H9 (cell line): Measurements from ENCODE around the gene CMSS1. TPM values are rescaled to one million over a fixed set of nuclear protein-coding genes. Genes with fewer than 3 reads are reported as not detected.

Source experiments
- DNase-seq: peaks from one replicate; pipeline ENCODE4 v3.0.0-alpha.2; 2017
- H2AFZ ChIP-seq: one replicate; pipeline ENCODE4 v1.6.1; 2013; ENCODE audit warnings: mild to moderate bottlenecking, low read length, control low read depth, moderate library complexity
- H2AK5ac ChIP-seq: 2 replicates; pipeline ENCODE4 v1.6.1; 2013; ENCODE audit warnings: low read length, control low read depth, mixed read lengths; ENCODE audit not compliant: insufficient read length
- H2BK120ac ChIP-seq: one replicate; pipeline ENCODE4 v1.6.1; 2013; ENCODE audit warnings: low read depth, mild to moderate bottlenecking, low read length, control low read depth, inconsistent platforms; ENCODE audit not compliant: poor library complexity, severe bottlenecking
- H2BK12ac ChIP-seq: 2 replicates; pipeline ENCODE4 v1.6.1; 2013; ENCODE audit warnings: low read length, control low read depth, mixed read lengths, low read depth; ENCODE audit not compliant: insufficient read length
- H2BK15ac ChIP-seq: 2 replicates; pipeline ENCODE4 v1.6.1; 2013; ENCODE audit warnings: low read depth, low read length, control low read depth
- H2BK20ac ChIP-seq: one replicate; pipeline ENCODE4 v1.6.1; 2013; ENCODE audit warnings: low read depth, mild to moderate bottlenecking, low read length, control low read depth, inconsistent platforms; ENCODE audit not compliant: poor library complexity, severe bottlenecking
- H2BK5ac ChIP-seq: 2 replicates; pipeline ENCODE4 v1.6.1; 2013; ENCODE audit warnings: low read length, control low read depth, mixed read lengths; ENCODE audit not compliant: insufficient read length
- H3K14ac ChIP-seq: 2 replicates; pipeline ENCODE4 v1.6.1; 2013; ENCODE audit warnings: low read length, control low read depth; ENCODE audit not compliant: insufficient read depth
- H3K18ac ChIP-seq: 2 replicates; pipeline ENCODE4 v1.6.1; 2013; ENCODE audit warnings: low read depth, mild to moderate bottlenecking, mixed read lengths, low read length, control low read depth; ENCODE audit not compliant: insufficient read length
- H3K23ac ChIP-seq: 2 replicates; pipeline ENCODE4 v1.6.1; 2013; ENCODE audit warnings: low read length, control low read depth, mixed read lengths, low read depth; ENCODE audit not compliant: insufficient read length
- H3K23me2 ChIP-seq: 2 replicates; pipeline ENCODE4 v1.6.1; 2013; ENCODE audit warnings: low read depth, mild to moderate bottlenecking, mixed read lengths, low read length, control low read depth; ENCODE audit not compliant: insufficient read length, poor library complexity, severe bottlenecking
- H3K27ac ChIP-seq: 2 replicates; pipeline ENCODE4 v1.5.1; 2013; ENCODE audit warnings: low read length, control low read depth, mixed read lengths, low read depth; ENCODE audit not compliant: insufficient read length
- H3K27me3 ChIP-seq: 2 replicates; pipeline ENCODE4 v1.6.1; 2013; ENCODE audit warnings: low read length, control low read depth, inconsistent platforms; ENCODE audit not compliant: insufficient read depth
- H3K4ac ChIP-seq: 2 replicates; pipeline ENCODE4 v1.6.1; 2013; ENCODE audit warnings: low read depth, mild to moderate bottlenecking, control low read depth, inconsistent platforms, low read length, moderate library complexity
- H3K4me1 ChIP-seq: 2 replicates; pipeline ENCODE4 v1.6.1; 2013; ENCODE audit warnings: low read length, control low read depth, inconsistent platforms; ENCODE audit not compliant: insufficient read depth
- H3K4me2 ChIP-seq: 2 replicates; pipeline ENCODE4 v1.6.1; 2013; ENCODE audit warnings: low read length, control low read depth, mixed read lengths; ENCODE audit not compliant: insufficient read length, insufficient read depth
- H3K56ac ChIP-seq: 2 replicates; pipeline ENCODE4 v1.6.1; 2013; ENCODE audit warnings: low read depth, mild to moderate bottlenecking, mixed read lengths, low read length, control low read depth; ENCODE audit not compliant: insufficient read length
- H3K79me1 ChIP-seq: 2 replicates; pipeline ENCODE4 v1.6.1; 2013; ENCODE audit warnings: low read depth, mild to moderate bottlenecking, moderate library complexity, low read length, control low read depth, inconsistent platforms; ENCODE audit not compliant: insufficient read depth, poor library complexity, severe bottlenecking
- H3K79me2 ChIP-seq: 2 replicates; pipeline ENCODE4 v1.6.1; 2013; ENCODE audit warnings: low read length, control low read depth, inconsistent platforms; ENCODE audit not compliant: insufficient read depth
- H3K9ac ChIP-seq: 2 replicates; pipeline ENCODE4 v1.6.1; 2013; ENCODE audit warnings: low read length, control low read depth, mixed read lengths; ENCODE audit not compliant: insufficient read length; ENCODE audit errors: extremely low read depth
- H3K9me3 ChIP-seq: one replicate; pipeline ENCODE4 v1.6.1; 2013; ENCODE audit warnings: low read depth, low read length, inconsistent platforms; ENCODE audit not compliant: control insufficient read depth
- H3T11ph ChIP-seq: one replicate; pipeline ENCODE4 v1.6.1; 2013; ENCODE audit warnings: mild to moderate bottlenecking, low read length, control low read depth, inconsistent platforms
- H4K20me1 ChIP-seq: one replicate; pipeline ENCODE4 v1.6.1; 2013; ENCODE audit not compliant: control insufficient read depth, insufficient read length, insufficient read depth
- H4K5ac ChIP-seq: 2 replicates; pipeline ENCODE4 v1.6.1; 2013; ENCODE audit warnings: low read depth, mild to moderate bottlenecking, mixed read lengths, low read length, control low read depth; ENCODE audit not compliant: insufficient read length
- H4K8ac ChIP-seq: replicated peaks from 2 replicates; pipeline ENCODE4 v1.6.1; 2013; ENCODE audit warnings: low read length, control low read depth, mixed read lengths, low read depth; ENCODE audit not compliant: insufficient read length
- H4K91ac ChIP-seq: 2 replicates; pipeline ENCODE4 v1.6.1; 2013; ENCODE audit warnings: low read depth, mild to moderate bottlenecking, moderate library complexity, mixed read lengths, low read length, control low read depth; ENCODE audit not compliant: insufficient read length
- H3K27ac Mint-ChIP-seq, 3 experiments: 2 replicates in 2 of 3; 3 replicates in 1 of 3; pipeline ENCODE4 v1.8.0; 2020 to 2021; ENCODE audit warnings: mixed read lengths in 3 of 3, mild to moderate bottlenecking in 1 of 3, moderate library complexity in 1 of 3
- H3K27me3 Mint-ChIP-seq: 2 replicates; pipeline ENCODE4 v1.8.0; 2021; ENCODE audit warnings: low read depth, mild to moderate bottlenecking, moderate library complexity, mixed read lengths
- H3K36me3 Mint-ChIP-seq, 3 experiments: 2 replicates in 2 of 3; 3 replicates in 1 of 3; pipeline ENCODE4 v1.8.0; 2020 to 2021; ENCODE audit warnings: low read depth in 3 of 3, mixed read lengths in 3 of 3; ENCODE audit not compliant: insufficient read depth in 1 of 3
- H3K4me1 Mint-ChIP-seq, 2 experiments: 2 replicates each; pipeline ENCODE4 v1.8.0; 2020; ENCODE audit warnings: mixed read lengths in 2 of 2
- H3K4me3 Mint-ChIP-seq, 2 experiments: 2 replicates in 1 of 2; 3 replicates in 1 of 2; pipeline ENCODE4 v1.8.0; 2020 to 2021; ENCODE audit warnings: mild to moderate bottlenecking in 2 of 2, mixed read lengths in 2 of 2, moderate library complexity in 1 of 2
- H3K9me3 Mint-ChIP-seq, 2 experiments: 2 replicates in 1 of 2; 3 replicates in 1 of 2; pipeline ENCODE4 v1.8.0; 2020; ENCODE audit warnings: mild to moderate bottlenecking in 2 of 2, mixed read lengths in 2 of 2, moderate library complexity in 1 of 2
- whole genome bisulfite sequencing: extraction: QIAGEN DNeasy Blood & Tissue Kit; methylation state at CpG from one replicate; pipeline ENCODE4 v1.1.7; 2013; ENCODE audit warnings: missing lambda C conversion rate, low lambda C conversion rate, mixed read lengths; ENCODE audit not compliant: insufficient read length; ENCODE audit errors: extremely low coverage; 5-methylcytosine and 5-hydroxymethylcytosine counted together
- total RNA-seq: library from RNA; stranded (reverse); gene quantifications from 2 replicates; pipeline ENCODE4 v1.2.1, GENCODE V29; 2021
- TF ChIP-seq, protein P1 (sequence below): fragments of 200-600 bp; sonication (generic); conservative IDR thresholded peaks from 3 replicates; pipeline ENCODE4 v1.8.0; 2021; ENCODE audit warnings: antibody characterized with exemption, mild to moderate bottlenecking

CMSS1 gene
- total RNA-seq, 1 experiment from 2014 or later, result 61.8 TPM

DNA sequence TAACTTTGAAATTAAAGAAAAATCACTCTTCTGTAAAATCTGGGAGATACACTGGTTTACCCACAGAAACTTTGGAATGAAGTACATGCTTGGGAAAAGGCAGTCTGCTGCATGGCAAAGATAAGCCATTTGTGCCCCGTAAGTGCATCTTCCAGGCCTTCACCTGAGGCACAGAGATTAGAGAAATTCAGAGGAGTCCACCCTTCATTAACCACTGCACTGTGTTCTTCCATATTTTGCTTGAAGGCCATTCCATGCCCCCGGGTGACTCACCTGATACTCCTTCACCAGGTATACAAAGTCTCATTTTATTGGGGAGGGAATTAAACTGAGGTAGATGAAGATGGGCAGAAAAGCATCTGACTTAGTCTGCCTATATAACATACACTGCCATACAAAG lies 53.0 kb downstream of the CMSS1 start:
- Mint-ChIP-seq H3K9me3 (no peaks in the 10 kb centered on the region), H3K4me1 (peaks cover 8 to 11% of the 10 kb centered on the region in 2 experiments), H3K36me3 (no peaks in the 10 kb centered on the region), H3K27ac (no peak overlapping the region), H3K4me3 (no peak overlapping the region), H3K27me3 (peaks cover 100% of the 10 kb centered on the region)
- Histone ChIP-seq H2BK120ac (no peak overlapping the region), H3K79me2 (no peaks in the 10 kb centered on the region), H2BK5ac (no peak overlapping the region), H3K4ac (no peak overlapping the region), H3K18ac (no peak overlapping the region), H3T11ph (no peak overlapping the region), H4K20me1 (no peaks in the 10 kb centered on the region), H3K4me2 (no peak overlapping the region), H4K5ac (no peak overlapping the region), H3K79me1 (no peaks in the 10 kb centered on the region), H4K91ac (no peak overlapping the region), H2AFZ (no peak overlapping the region), H4K8ac (no peak overlapping the region), H3K56ac (no peak overlapping the region), H2AK5ac (no peak overlapping the region), H3K4me1 (peaks cover 3% of the 10 kb centered on the region; the same call in 1 of the 2 replicates), H3K9ac (no peak overlapping the region), H3K23me2 (peaks cover 2% of the 10 kb centered on the region), H2BK15ac (no peak overlapping the region), H3K27ac (no peak overlapping the region), H3K27me3 (peaks cover 2% of the 10 kb centered on the region; the same call in 1 of the 2 replicates), H3K23ac (no peak overlapping the region), H2BK12ac (no peak overlapping the region), H3K14ac (no peak overlapping the region), H2BK20ac (no peak overlapping the region), H3K9me3 (no peaks in the 10 kb centered on the region)
- TF ChIP-seq, protein P1, sequence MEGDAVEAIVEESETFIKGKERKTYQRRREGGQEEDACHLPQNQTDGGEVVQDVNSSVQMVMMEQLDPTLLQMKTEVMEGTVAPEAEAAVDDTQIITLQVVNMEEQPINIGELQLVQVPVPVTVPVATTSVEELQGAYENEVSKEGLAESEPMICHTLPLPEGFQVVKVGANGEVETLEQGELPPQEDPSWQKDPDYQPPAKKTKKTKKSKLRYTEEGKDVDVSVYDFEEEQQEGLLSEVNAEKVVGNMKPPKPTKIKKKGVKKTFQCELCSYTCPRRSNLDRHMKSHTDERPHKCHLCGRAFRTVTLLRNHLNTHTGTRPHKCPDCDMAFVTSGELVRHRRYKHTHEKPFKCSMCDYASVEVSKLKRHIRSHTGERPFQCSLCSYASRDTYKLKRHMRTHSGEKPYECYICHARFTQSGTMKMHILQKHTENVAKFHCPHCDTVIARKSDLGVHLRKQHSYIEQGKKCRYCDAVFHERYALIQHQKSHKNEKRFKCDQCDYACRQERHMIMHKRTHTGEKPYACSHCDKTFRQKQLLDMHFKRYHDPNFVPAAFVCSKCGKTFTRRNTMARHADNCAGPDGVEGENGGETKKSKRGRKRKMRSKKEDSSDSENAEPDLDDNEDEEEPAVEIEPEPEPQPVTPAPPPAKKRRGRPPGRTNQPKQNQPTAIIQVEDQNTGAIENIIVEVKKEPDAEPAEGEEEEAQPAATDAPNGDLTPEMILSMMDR, result no peak
- WGBS, result no CpG with 5 or more reads among the region's 2 CpGs
- no peak for DNase-seq
